ENCODE measurements around the gene TRMT61B.

The TRMT61B gene

DNA sequence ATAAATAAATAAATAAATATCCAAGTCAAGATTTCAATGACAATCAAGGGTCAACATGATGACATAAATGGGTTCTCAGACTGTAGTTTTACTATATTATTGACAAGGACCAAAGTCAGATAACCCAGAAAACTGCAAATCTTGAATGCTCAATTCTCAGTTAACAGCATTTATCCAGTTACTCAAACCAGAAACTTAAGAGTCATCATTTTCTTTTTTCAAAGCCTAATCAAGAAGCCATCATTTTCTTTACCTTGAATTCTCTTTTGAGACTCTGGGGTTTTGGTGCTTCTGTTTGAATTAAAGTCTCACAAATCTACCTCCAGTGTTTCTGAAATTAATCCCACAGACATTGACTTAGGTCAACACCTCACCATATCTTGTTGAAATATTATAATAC, 14.1 kb downstream of the TRMT61B start:
- DNase-seq (ENCODE audit: low read depth in 2 of 2): no peak

DNA sequence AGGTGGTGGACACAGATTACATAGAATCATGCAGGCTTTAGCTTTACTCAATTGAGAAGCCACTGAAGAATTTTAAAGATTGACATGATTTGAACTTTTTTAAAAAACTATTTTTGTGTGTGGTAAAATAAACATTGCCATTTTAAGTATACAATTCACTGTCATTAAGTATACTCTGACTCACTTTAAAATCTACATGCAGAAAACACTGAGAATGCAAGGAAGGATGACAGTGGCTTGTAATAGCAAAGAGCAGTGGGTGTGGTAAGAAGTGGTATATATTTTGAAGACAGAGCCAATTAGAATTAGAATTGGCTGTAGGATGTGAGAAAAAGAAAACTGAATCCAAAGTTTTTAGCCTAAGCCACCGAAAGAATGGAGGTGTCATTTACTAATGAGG, 14.9 kb downstream of the TRMT61B start:
- no peak for DNase-seq (ENCODE audit: low read depth in 2 of 2)

DNA sequence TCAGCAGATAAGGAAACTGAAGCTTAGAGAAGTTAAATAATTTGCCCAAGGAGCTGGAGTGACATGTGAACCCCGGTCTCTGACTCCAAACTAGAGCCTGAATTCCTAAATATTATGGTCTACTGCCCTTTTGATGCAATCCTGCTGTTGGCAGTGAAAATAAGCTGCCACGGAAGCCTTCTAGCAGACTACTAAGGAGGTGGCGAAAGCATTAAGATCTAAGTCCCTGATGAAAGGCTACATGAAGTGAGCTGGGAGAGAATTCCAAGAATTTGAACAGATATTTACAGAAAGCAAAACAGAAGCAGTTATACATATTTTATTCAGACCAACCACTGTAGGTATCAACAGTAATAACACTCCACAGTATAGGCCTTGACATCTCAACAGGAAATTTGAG, 28.1 kb downstream of the TRMT61B start:
- no peak for DNase-seq (ENCODE audit: low read depth in 2 of 2)

DNA sequence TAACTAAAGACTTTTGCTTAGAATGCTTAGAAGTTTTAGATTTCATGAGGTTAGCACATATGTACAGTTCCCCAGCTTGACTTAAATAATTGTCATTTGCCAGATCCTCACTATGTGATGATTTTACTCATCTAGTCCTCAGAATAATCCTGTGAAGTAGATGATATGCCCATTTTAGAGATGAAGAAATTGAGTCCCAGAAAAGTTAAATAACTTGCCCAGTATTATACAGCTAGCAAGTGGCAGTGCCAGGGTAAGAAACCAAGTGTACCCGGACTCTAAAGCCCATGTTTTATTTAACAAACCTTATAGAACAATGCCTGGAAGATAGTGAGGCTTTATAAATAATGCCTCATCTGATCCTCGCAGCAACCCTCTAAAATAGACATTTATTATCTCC, 31.1 kb downstream of the TRMT61B start:
- DNase-seq (ENCODE audit: low read depth in 2 of 2): no peak

DNA sequence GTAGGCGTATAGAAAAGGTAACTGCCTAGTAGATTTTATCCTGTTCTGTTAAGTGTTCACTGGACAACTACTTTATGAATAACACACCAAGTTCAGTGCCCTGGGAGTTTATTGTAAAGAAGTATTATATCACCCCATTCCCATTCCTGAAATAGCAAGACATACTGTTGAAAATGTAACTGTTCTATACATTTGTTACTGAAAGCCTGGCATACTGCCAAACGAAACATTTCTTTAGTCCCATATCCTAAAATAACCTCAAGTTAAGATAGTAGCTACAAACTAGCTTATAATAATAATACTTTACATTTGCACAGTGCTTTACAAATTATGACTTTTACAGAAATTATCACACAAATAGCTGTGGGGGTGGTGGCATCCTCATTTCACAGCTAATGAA, 34.3 kb downstream of the TRMT61B start:
- DNase-seq (ENCODE audit: low read depth in 2 of 2): no peak

DNA sequence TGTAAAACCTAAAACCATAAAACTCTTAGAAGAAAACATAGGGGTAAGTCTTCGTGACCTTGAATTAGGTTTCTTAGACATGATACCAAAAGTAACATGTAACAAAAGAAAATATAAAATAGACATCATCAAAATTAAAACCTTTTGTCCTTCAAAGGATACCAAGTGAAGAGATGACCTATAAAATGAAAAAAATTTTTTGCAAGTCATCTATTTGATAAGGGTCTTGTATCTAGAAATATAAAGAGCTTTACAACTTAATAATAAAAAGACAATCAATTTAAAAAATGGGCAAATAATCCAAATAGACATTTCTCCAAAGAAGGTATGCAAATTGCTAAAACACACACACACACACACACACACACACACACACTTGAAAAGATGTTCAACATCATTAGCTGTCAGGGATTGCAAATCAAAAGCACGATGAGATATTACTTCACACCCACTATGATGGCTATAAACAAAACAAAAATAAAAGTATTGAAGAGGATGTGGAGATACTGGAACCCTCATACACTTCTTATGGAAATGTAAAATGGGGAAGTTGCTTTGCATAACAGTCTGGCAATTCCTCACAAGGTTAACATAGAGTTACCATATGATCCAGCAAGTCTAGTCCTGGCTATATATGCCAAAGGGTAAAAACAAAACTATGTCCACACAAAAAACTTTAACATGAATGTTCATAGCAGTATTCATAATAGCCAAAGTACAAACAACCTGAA, 36.2 kb downstream of the TRMT61B start:
- DNase-seq (ENCODE audit: low read depth in 2 of 2): no peak

DNA sequence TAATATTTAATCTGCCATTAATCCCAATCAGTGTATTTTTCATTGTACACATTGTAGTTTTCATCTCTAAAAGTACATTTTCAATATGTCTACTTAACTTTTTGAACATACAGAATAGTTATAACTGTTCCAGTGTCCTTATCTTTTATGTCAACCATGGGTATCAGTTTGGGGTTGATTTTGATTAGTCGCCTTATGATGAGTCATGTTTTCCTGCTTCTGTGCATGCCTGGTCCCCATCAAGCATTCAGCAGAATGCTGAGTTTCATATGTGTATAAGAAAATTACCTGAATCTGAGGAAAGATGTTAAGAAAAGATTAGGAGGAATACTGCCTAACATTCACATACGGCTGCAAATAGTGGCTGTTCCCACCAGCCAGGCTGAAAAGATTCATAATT, 41.7 kb downstream of the TRMT61B start:
- DNase-seq (ENCODE audit: low read depth in 2 of 2): no peak

DNA sequence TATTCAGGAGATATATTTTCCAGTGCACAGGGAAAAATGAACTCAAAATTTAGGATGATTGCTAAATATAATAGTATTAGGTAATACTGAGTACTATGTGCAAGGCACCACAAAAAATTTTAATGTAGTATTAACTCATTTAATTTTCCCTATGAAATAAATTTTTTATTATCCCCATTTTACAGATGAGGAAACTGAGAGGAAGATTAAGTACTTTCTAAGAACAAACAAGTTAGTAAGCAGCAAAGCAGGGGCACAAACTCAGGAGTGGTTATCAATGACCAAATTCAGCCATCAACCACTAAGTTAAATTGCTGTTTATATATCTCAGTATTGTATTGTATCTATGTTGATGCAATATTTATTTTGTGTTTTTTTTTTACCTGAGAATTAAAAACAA, 45.2 kb downstream of the TRMT61B start:
- DNase-seq (ENCODE audit: low read depth in 2 of 2): no peak

DNA sequence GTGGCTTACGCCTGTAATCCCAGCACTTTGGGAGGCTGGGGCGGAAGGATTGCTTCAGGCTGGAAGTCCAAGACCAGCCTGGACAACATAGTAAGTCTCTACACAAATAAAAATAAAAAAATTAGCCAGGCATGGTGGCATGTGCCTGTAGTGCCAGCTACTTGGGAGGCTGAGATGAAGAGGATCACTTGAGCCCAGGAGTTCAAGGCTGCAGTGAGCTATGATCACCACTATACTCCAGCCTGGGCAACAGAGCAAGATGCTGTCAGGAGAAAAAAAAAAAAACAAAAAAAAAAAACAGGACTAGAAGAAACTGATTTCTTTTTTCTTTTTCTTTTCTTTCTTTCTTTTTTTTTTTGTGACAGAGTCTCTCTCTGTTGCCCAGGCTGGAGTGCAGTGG, 45.9 kb downstream of the TRMT61B start:
- DNase-seq (ENCODE audit: low read depth in 2 of 2): no peak

DNA sequence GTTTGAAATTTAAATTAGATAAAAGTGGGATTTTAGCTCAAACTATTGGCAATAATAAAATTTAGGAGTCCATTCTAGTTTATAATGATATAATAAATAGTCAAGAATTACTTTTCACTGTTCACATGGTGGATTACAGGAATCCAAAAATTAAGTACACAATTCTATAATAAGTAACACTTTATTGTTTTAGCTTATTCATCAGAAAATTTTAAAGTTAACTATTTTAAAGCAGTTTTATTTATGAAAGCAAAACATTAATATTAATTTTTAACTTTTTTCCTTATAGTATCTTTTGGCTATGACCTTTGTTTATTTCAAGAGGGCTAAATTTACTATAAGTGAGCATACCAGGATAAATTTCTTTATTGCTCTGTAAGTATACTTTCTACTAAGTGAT, 48.1 kb downstream of the TRMT61B start:
- DNase-seq (ENCODE audit: low read depth in 2 of 2): no peak

DNA sequence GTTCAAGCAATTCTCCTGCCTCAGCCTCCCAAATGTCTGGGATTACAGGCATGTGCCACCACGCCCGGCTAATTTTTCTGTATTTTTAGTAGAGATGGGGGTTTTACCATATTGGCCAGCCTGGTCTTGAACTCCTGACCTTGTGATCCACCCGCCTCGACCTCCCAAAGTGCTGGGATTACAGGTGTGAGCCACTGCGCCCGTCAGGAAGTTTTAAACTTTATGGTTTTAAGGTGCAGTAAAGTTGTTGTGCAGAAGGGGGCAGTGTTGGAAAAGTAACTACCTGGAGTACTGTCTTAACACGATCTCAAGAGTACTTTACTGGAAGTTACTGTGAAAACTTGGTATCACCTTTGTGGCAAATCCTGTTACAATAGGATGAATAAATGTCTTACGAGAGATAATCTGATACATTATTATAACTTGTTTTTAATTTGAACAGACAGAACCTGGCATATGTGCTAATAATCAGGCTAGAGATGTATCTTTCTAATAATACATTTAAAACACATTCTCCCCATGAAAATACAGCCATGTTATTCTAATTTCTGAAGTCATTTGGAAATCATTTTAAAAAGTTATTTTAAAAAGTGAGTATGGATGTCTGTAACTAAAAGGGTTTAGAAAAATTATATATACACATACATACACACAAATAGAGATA, 48.7 kb downstream of the TRMT61B start:
- peak in 1 of 2 donors; percentile 32 for DNase-seq (ENCODE audit: low read depth in 2 of 2)

DNA sequence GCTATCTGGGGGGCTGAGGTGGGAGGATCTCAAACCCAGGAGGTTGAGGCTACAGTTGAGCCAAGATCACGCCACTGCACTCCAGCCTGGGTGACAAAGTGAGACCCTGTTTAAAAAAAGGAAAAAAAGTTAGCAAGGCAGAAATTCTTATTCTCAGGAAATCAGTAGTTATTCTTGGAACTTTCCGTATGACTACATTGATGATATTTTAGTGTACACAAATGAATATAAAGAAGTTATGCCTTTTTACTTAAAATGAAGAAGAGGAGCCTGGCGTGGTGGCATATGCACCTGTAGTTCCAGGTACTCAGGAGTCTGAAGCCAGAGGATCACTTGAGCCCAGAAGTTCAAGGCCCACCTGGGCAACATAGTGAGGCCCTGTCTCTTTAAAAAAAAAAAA, 52.1 kb downstream of the TRMT61B start:
- no peak for DNase-seq (ENCODE audit: low read depth in 2 of 2)

DNA sequence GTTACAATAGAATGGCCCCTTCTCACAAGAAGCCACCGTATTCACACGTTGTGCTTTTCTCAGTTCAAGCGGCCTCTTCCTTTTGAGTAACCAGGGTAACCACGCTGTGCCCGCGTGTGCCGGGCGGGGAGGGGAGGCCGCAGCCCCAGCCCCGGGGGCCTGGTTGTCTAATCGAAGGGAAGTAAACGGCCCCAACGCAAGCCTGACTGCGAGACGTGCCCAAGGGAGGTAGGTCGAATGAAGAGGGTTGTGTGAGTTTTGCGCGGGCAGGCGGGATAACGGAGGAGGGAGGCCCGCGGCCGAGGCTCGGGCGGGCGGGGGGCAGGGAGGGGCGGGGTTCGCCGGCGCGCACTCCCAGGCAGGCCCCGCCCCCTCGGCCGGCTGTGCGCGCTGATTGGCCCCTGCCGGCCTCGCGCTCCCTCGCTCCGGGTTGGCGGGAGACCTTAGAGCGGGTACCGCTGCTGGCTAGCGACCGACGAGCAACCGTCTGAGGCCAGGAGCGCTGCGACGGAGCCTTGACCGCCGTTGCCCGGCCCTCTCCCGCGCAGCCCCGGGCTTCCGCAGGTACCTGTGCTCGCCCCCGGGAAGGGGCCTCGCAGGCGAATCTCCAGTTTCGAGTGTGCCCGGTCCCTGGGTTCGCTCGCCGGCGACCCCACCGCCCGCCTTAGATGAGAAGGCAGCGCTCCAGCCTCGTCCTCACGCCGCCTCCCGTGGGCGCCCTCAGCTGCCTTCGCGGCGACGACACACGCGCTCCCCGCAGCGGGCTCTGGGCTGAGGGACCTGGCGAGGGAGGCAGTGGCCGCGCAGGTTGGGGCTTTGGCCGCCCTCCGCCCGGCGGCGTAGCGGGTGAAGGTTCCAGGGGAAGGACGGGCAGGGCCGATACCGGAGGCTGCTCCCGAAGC, 59.5 kb downstream of the TRMT61B start, which contains the start of gene SPDYA:
SPDYA (plus strand) TSS at position 451 of the 902 bp plus-strand sequence. CDS start 5,181 bp downstream, outside the sequence.
- peak; percentile 71 for DNase-seq (ENCODE audit: low read depth in 2 of 2)

DNA sequence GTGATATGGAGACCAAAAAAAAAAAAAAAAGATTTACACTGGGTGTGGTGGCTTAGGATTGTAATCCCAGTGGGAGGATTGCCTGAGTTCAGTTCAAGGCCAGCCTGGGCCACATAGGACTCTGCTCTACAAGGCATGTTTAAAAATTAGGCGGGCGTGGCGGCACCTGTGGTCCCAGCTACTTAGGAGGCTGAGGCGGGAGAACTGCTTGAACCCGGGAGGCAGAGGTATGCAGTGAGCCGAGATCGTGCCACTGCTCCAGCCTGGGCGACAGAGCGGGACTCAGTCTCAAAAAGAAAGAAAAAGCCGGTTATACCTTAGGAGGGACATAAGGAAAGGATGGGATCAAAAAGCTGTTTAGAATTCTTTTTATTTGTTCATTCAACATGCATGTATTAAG, 60.2 kb downstream of the TRMT61B start:
- DNase-seq (ENCODE audit: low read depth in 2 of 2): no peak

DNA sequence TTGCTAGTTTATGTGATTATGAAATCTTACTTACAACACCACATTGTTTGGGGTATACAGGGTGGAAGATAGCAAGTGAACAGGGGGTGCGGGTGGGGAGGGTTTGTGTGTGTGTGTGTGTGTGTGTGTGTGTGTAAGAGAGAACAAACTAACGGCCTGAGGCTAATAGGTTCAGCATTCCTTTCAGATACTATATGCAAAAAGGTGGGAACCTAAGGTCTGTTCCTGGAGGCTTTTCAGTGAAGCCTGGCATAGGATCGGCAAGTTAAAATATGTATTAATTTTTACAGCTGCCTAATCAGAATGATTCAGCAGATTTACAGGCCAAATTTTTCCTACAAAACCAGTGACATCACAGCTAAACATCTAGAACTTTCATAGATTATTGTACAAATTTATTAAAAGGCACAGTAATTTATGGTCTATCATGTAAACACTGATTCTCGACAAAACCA, 67.1 kb downstream of the TRMT61B start:
- DNase-seq (ENCODE audit: low read depth in 2 of 2): no peak

DNA sequence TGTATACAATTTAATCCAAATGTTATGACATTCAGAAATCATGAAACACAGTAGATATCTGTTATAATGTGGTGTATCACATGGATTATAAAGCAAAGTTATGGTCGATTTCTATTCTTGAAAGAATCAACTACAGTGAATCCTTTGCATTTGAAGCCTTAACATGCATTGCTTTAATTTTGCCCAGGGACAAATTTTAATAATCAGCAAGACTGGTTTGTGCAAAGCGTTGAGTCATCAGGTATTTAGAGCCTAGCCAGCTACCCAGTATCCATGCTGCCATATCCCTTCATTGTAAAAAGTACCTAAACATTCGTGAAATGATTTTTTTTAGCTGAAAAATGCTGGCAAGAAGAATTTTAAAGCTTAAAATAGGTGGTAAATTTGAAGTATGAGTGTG, 68.4 kb downstream of the TRMT61B start:
- no peak for DNase-seq (ENCODE audit: low read depth in 2 of 2)

Data from stimulated activated CD8-positive, alpha-beta memory T cell treated with anti-CD3 and anti-CD28 coated beads, Interleukin-2, amount 100 ng/mL, for 48 hours (primary cell).